AG04449 (cell line): ENCODE results near the gene ABTB2.

Experiments
- CTCF ChIA-PET: fragments of 350-600 bp; formaldehyde crosslinking; extraction: SDS; loops from one replicate; lab custom pipeline; 2021; ENCODE audit warnings: antibody characterized with exemption; lab: Yijun Ruan, JAX
- POLR2A ChIA-PET: fragments of 400-600, 350-600 bp; formaldehyde crosslinking; extraction: SDS; loops from one replicate; lab custom pipeline; 2020; ENCODE audit warnings: antibody characterized with exemption, inconsistent platforms; lab: Yijun Ruan, JAX
- DNase-seq: peaks from one replicate; pipeline ENCODE4 v3.0.0-alpha.2; 2010; ENCODE audit warnings: low read depth, low spot score
- H3K4me3 ChIP-seq: 2 replicates; pipeline ENCODE4 v1.5.1; 2011; ENCODE audit warnings: low read depth, mild to moderate bottlenecking, control low read depth, low read length
- CTCF ChIP-seq: IDR thresholded peaks from one replicate; pipeline ENCODE4 v1.5.1; 2011; ENCODE audit warnings: mild to moderate bottlenecking, moderate library complexity, low read length, control low read depth, inconsistent platforms; ENCODE audit not compliant: insufficient read depth; ENCODE audit errors: missing control alignments

The ABTB2 gene

GRCh38 chr11:34366522-34366921 is 8.7 kb upstream of the ABTB2 start:
- POLR2A ChIA-PET = interaction anchor here (0.6 kb wide), 1 partner anchor 89 kb away, joined by 3 read pairs; no protein-coding TSS in a partner anchor
- TF ChIP-seq CTCF = no peak
- CTCF ChIA-PET = interaction anchor here (0.8 to 8.4 kb wide), 12 partner anchors 88 to 1025 kb away, joined by 3 to 193 read pairs (median 4); no protein-coding TSS in a partner anchor
- H3K4me3 ChIP-seq = no peak overlapping the region
- no peak for DNase-seq

GRCh38 chr11:34364102-34364501 is 6.3 kb upstream of the ABTB2 start:
- no peak for TF ChIP-seq CTCF
- ChIA-PET CTCF (interaction anchor here (1.0 to 8.4 kb wide), 4 partner anchors 125 to 367 kb away, joined by 5 to 193 read pairs (median 69); no protein-coding TSS in a partner anchor), POLR2A (no interaction called here)
- no peak for DNase-seq
- no peak overlapping the region for H3K4me3 ChIP-seq

- no peak overlapping the region for H3K4me3 ChIP-seq
- no peak for TF ChIP-seq CTCF
- ChIA-PET POLR2A (no interaction called here), CTCF (interaction anchor here (1.0 to 8.4 kb wide), 7 partner anchors 126 to 367 kb away, joined by 3 to 193 read pairs (median 5); no protein-coding TSS in a partner anchor)
- no peak for DNase-seq
Observed at GRCh38 chr11:34363363-34364084, 5.7 kb upstream of the ABTB2 start.

- CTCF ChIA-PET = interaction anchor here (1.6 to 8.4 kb wide), 2 partner anchors 176 to 184 kb away, joined by 3 to 193 read pairs; no protein-coding TSS in a partner anchor
- POLR2A ChIA-PET = no interaction called here
- TF ChIP-seq CTCF = no peak
- DNase-seq = no peak
- H3K4me3 ChIP-seq = no peak overlapping the region
Observed at GRCh38 chr11:34360046-34360445, 2.2 kb upstream of the ABTB2 start.

GRCh38 chr11:34359548-34359891 is 1.7 kb upstream of the ABTB2 start:
- TF ChIP-seq CTCF = no peak
- ChIA-PET CTCF (no interaction called here), POLR2A (no interaction called here)
- no peak for DNase-seq
- no peak overlapping the region for H3K4me3 ChIP-seq
